ENCODE results near the gene NTHL1.

NTHL1 gene

DNA sequence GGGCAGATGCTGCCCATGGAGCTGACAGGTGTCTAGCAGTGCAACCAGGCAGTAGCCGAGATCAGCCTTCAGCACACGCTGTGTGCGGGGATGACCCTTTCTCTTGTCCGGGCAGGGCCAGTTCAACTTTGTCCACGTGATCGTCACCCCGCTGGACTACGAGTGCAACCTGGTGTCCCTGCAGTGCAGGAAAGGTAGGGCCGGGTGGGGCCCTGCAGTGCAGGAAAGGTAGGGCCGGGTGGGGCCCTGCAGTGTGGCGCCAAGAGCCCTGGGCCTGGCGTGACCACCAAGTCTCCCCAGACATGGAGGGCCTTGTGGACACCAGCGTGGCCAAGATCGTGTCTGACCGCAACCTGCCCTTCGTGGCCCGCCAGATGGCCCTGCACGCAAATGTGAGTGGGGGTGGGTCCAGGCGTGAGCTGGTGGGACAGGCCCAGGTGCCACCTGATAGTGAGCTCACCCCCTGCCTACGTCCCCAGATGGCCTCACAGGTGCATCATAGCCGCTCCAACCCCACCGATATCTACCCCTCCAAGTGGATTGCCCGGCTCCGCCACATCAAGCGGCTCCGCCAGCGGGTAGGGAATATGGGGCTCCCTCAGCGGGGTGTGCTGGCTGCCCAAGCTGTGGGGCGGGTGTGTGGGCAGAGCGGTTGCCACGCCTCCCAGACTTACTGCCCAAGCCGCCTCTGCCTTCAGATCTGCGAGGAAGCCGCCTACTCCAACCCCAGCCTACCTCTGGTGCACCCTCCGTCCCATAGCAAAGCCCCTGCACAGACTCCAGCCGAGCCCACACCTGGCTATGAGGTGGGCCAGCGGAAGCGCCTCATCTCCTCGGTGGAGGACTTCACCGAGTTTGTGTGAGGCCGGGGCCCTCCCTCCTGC lies 40.4 kb upstream of the NTHL1 start:
- no peak overlapping the region for H3K4me3 ChIP-seq (ENCODE audit: control insufficient read depth, low read depth, low read length)
- no peak for DNase-seq (ENCODE audit: low read depth)
- TF ChIP-seq, protein P1, sequence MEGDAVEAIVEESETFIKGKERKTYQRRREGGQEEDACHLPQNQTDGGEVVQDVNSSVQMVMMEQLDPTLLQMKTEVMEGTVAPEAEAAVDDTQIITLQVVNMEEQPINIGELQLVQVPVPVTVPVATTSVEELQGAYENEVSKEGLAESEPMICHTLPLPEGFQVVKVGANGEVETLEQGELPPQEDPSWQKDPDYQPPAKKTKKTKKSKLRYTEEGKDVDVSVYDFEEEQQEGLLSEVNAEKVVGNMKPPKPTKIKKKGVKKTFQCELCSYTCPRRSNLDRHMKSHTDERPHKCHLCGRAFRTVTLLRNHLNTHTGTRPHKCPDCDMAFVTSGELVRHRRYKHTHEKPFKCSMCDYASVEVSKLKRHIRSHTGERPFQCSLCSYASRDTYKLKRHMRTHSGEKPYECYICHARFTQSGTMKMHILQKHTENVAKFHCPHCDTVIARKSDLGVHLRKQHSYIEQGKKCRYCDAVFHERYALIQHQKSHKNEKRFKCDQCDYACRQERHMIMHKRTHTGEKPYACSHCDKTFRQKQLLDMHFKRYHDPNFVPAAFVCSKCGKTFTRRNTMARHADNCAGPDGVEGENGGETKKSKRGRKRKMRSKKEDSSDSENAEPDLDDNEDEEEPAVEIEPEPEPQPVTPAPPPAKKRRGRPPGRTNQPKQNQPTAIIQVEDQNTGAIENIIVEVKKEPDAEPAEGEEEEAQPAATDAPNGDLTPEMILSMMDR (IDR thresholded peaks at IDR 0.05; ENCODE audit: control insufficient read depth, insufficient read depth, low read depth, low read length, missing control alignments), result no peak

DNA sequence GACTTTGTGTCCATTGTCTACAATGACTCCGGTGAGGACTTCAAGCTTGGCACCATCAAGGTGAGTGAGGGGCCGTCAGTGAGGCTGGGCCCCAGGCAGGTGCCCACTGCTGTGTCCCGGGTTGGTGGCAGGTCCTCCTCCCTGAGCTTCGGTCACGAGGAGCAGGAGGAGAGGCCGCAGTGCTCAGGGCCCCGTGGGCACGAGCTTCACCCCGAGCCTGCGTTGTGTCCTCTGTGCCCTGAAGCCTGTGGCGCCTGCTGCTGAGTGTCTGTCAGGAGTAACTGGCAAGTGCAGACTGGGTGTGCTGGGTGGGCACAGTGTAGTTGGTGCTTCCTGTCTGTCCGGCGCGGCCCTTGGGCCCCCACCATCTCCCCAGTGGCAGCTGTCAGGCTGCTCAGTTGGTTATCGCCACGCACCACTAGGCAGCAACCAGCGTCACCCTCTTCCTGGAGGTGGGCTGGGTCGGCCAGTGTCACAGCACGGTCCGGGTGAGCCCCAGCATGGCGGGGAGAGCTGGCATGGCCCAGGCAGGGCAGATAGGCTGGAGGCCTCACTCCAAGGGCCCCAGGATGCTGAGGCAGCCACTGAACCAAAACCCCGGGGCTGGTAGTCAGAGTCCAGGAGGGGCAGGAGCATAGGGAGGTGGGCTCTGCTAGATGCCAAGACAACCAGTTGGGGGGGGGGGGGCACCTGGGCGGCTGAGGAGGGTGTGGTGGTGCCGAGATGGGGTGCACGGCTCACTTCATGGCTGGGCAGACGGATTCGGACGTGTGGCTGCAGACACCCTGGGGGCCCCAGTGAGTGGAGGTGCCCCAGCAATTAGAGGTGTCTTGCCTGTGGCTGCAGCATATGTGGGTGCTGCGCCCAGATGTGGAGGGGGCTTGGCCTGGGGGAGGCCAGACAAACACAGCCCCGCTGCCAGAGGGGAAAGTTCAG lies 39.4 kb upstream of the NTHL1 start:
- TF ChIP-seq, protein P1 (IDR thresholded peaks at IDR 0.05; ENCODE audit: control insufficient read depth, insufficient read depth, low read depth, low read length, missing control alignments), result no peak
- no peak for DNase-seq (ENCODE audit: low read depth)
- no peak overlapping the region for H3K4me3 ChIP-seq (ENCODE audit: control insufficient read depth, low read depth, low read length)

DNA sequence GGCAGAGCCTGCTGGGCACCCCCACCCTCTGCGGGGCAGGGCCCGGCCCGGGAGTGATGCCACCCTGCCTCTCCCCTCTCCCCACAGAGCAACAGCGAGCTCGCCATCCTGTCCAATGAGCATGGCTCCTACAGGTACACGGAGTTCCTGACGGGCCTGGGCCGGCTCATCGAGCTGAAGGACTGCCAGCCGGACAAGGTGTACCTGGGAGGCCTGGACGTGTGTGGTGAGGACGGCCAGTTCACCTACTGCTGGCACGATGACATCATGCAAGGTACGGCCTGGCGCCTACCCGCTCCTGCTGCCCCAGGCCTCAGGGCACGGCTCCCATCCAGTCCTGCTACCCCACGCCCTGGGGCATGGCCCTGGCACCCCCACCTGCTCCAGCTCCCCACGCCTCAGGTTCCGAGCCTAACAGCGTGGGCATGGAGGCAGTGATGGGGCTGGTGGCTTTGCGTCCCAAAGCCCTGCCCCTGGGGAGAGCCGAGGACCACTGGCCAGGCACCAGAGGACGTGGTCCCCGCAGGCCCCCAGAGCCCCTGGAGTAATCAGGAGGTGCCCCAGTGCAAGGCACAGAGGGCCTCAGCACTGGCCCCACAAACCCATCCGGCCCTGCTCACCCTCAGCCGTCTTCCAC lies 38.6 kb upstream of the NTHL1 start:
- no peak overlapping the region for H3K4me3 ChIP-seq (ENCODE audit: control insufficient read depth, low read depth, low read length)
- DNase-seq (ENCODE audit: low read depth), result no peak
- TF ChIP-seq, protein P1 (IDR thresholded peaks at IDR 0.05; ENCODE audit: control insufficient read depth, insufficient read depth, low read depth, low read length, missing control alignments), result no peak

DNA sequence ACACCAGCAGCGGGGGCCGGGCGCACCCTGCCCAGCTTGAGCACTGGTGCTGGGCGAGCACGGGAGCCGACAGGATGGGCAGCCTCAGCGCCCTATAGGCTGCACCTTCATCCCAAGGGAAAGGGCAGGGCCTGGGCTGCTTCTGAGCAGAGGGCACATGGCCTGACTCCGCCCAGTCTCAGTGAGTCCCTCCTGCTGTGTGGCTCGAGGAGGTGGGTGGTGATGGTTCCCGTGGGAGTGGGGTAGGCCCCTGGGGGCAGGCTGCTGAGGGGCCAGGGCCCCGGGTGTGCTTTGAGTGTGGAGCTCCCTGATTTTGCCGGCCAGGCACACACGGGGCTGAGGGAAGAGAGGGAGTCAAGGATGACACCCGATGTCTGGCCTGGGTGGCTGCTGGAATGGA lies 38.0 kb upstream of the NTHL1 start:
- TF ChIP-seq, protein P1 (IDR thresholded peaks at IDR 0.05; ENCODE audit: control insufficient read depth, insufficient read depth, low read depth, low read length, missing control alignments), result no peak
- no peak for DNase-seq (ENCODE audit: low read depth)
- no peak overlapping the region for H3K4me3 ChIP-seq (ENCODE audit: control insufficient read depth, low read depth, low read length)

DNA sequence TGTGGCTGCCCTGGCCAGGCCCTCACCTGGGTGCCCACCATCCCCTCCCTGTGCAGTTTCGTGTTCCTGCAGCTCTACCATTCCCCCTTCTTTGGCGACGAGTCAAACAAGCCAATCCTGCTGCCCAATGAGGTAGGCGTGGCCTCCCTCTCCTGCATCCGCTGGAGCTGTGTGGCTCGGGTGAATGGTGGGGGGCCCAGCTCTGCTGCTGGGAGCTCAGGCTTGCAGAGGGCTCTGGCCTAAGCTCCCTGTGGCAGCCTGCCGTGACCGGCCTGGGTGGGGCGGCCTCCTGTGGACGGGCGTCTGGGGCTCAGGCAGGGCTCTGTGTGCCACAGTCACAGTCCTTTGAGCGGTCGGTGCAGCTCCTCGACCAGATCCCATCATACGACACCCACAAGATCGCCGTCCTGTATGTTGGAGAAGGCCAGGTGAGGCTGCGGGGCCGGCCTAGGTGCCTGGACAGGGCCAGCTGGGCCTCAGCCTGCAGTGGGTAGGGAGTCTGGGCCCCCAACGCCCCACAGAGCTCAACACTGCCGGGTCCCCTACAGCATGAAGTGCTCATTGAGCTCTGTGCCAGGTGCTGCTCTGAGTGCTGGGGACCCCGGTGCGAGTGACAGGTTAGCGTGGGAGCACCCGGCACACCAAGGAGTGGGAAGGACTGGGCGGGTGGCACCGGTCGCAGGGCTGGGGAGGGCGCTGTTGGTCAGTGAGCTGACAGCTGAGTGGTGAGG lies 37.4 kb upstream of the NTHL1 start:
- H3K4me3 ChIP-seq (ENCODE audit: control insufficient read depth, low read depth, low read length), result no peak overlapping the region
- TF ChIP-seq, protein P1 (IDR thresholded peaks at IDR 0.05; ENCODE audit: control insufficient read depth, insufficient read depth, low read depth, low read length, missing control alignments), result no peak
- DNase-seq (ENCODE audit: low read depth), result no peak
